Prostate gland (tissue), 2 donors: ENCODE results near the gene ZBTB16. TPM values are rescaled to one million over a fixed set of nuclear protein-coding genes. Genes with fewer than 3 reads are reported as not detected.
A peak's percentile ranks its signal among the peaks of the same experiment; 100 is the strongest.

Experiments
- DNase-seq: peaks from one replicate; pipeline ENCODE4 v3.0.0-alpha.2; 2019; ENCODE audit warnings: low spot score
- H3K27ac ChIP-seq, 2 donors: fragments of 200-600 bp; sonication (generic); 2 replicates each; pipeline ENCODE4 v1.5.1; 2017 to 2019
- H3K27me3 ChIP-seq: fragments of 200-600 bp; sonication (generic); replicated peaks from 2 replicates; pipeline ENCODE4 v1.5.1; 2019; ENCODE audit not compliant: insufficient read depth
- H3K36me3 ChIP-seq, 2 donors: fragments of 200-600 bp; sonication (generic); 1 replicate in 1 of 2; 2 replicates in 1 of 2; pipeline versions ENCODE4 v1.5.1 to v1.8.1; 2017 to 2019
- H3K4me1 ChIP-seq: fragments of 200-600 bp; sonication (generic); replicated peaks from 2 replicates; pipeline ENCODE4 v1.5.1; 2019
- H3K4me3 ChIP-seq, 2 donors: fragments of 200-600 bp; sonication (generic); 2 replicates each; pipeline ENCODE4 v1.5.1; 2017 to 2019
- H3K9me3 ChIP-seq: fragments of 200-600 bp; sonication (generic); 2 replicates; pipeline ENCODE4 v1.5.1; 2017
- CTCF ChIP-seq, 4 experiments: fragments of 200-600 bp in 2 of 4; fragments of 450-650 bp in 2 of 4; sonication (generic) in 2 of 4; IDR thresholded peaks; 1 replicate in 3 of 4; 2 replicates in 1 of 4; pipeline ENCODE4 v1.5.1; 2016 to 2019; ENCODE audit warnings: antibody characterized with exemption in 4 of 4, mild to moderate bottlenecking in 2 of 4, moderate library complexity in 2 of 4
- POLR2A ChIP-seq: fragments of 450-650 bp; IDR thresholded peaks from one replicate; pipeline ENCODE4 v1.6.1; 2016; ENCODE audit warnings: antibody characterized with exemption, mild to moderate bottlenecking
- POLR2AphosphoS5 ChIP-seq: sonication (generic); formaldehyde crosslinking; IDR thresholded peaks from one replicate; pipeline ENCODE4 v1.6.1; 2017; ENCODE audit warnings: antibody characterized with exemption
- WGBS: methylation state at CpG from one replicate; pipeline ENCODE4 v1.1.5; 2018; 5-methylcytosine and 5-hydroxymethylcytosine counted together
- intact Hi-C: fragments of 100-400 bp; cut with DNase I; formaldehyde crosslinking; loops from one replicate; pipeline ENCODE4 v1.14.2; 2022
- total RNA-seq, 2 donors: library from RNA; depleted of rRNA; stranded (reverse); fragments of >200 nt; gene quantifications; one replicate each; pipeline ENCODE4 v1.1.0, GENCODE V29; 2016

ZBTB16 gene
- total RNA-seq, 2 donors from 2014 or later, result 171 to 230 TPM

GRCh38 chr11:114059984-114060391 lies 477 bp downstream of the ZBTB16 start:
- TF ChIP-seq CTCF (IDR thresholded peaks at IDR 0.05) (peak in 2 of 4 experiments; percentile 2 to 17), POLR2AphosphoS5 (no peak)
- peak overlapping the region; percentile 97 to 99 for H3K4me3 ChIP-seq
- under 1% methylated on average over 33 of the region's 33 CpGs for WGBS
- DNase-seq, result no peak
- peaks cover 15% of the 10 kb centered on the region for H3K4me1 ChIP-seq
- H3K36me3 ChIP-seq, result peaks cover 20 to 21% of the 10 kb centered on the region in 2 donors
- intact Hi-C loops, result loop anchor here (2.0 to 5.0 kb wide), 3 partner anchors 102 to 201 kb away; no protein-coding TSS in a partner anchor
- no peaks in the 10 kb centered on the region for H3K9me3 ChIP-seq
- peak overlapping the region; percentile 100 for H3K27ac ChIP-seq
- H3K27me3 ChIP-seq, result no peaks in the 10 kb centered on the region

GRCh38 chr11:114060392-114061047 lies 1.0 kb downstream of the ZBTB16 start:
- Histone ChIP-seq H3K36me3 (peaks cover 22 to 26% of the 10 kb centered on the region in 2 donors), H3K4me1 (peaks cover 20% of the 10 kb centered on the region), H3K27me3 (no peaks in the 10 kb centered on the region), H3K4me3 (peak overlapping the region; percentile 97 to 99), H3K27ac (peak overlapping the region; percentile 100), H3K9me3 (no peaks in the 10 kb centered on the region)
- under 1% methylated on average over 66 of the region's 78 CpGs for whole genome bisulfite sequencing
- intact Hi-C loops, result loop anchor here (5.0 kb wide), 2 partner anchors 102 to 122 kb away; no protein-coding TSS in a partner anchor
- no peak for DNase-seq
- TF ChIP-seq POLR2A, result peak; percentile 23
- TF ChIP-seq POLR2AphosphoS5, result no peak
- peak in 2 of 4 experiments; percentile 1 to 5 for TF ChIP-seq CTCF (IDR thresholded peaks at IDR 0.05)

- Histone ChIP-seq H3K4me3 (peak overlapping the region; percentile 97 to 99), H3K4me1 (peaks cover 27% of the 10 kb centered on the region), H3K27ac (peak overlapping the region; percentile 100), H3K9me3 (no peaks in the 10 kb centered on the region), H3K36me3 (peaks cover 22 to 33% of the 10 kb centered on the region in 2 donors), H3K27me3 (no peaks in the 10 kb centered on the region)
- WGBS, result under 1% methylated on average over 29 of the region's 45 CpGs
- peak; percentile 40 for TF ChIP-seq POLR2A
- peak; percentile 30 for TF ChIP-seq POLR2AphosphoS5
- no peak for TF ChIP-seq CTCF (IDR thresholded peaks at IDR 0.05)
- no peak for DNase-seq
- intact Hi-C loops, result loop anchor here (5.0 kb wide), 2 partner anchors 101 to 121 kb away; no protein-coding TSS in a partner anchor
Observed at GRCh38 chr11:114061048-114061680, 1.7 kb downstream of the ZBTB16 start.

GRCh38 chr11:114061681-114062049 lies 2.2 kb downstream of the ZBTB16 start:
- H3K27me3 ChIP-seq, result no peaks in the 10 kb centered on the region
- intact Hi-C loops, result loop anchor here (5.0 kb wide), 2 partner anchors 101 to 121 kb away; no protein-coding TSS in a partner anchor
- peak overlapping the region; percentile 100 for H3K27ac ChIP-seq
- DNase-seq, result no peak
- peak overlapping the region; percentile 97 to 99 for H3K4me3 ChIP-seq
- whole genome bisulfite sequencing, result 12% methylated on average over 7 of the region's 7 CpGs
- TF ChIP-seq POLR2AphosphoS5 (no peak), POLR2A (no peak), CTCF (IDR thresholded peaks at IDR 0.05) (peak in 1 of 4 experiments; percentile 28)
- H3K9me3 ChIP-seq, result no peaks in the 10 kb centered on the region
- H3K36me3 ChIP-seq, result peaks cover 22 to 36% of the 10 kb centered on the region in 2 donors
- peaks cover 29% of the 10 kb centered on the region for H3K4me1 ChIP-seq
